ENCODE measurements around the gene PIN1.

Gene PIN1

DNA sequence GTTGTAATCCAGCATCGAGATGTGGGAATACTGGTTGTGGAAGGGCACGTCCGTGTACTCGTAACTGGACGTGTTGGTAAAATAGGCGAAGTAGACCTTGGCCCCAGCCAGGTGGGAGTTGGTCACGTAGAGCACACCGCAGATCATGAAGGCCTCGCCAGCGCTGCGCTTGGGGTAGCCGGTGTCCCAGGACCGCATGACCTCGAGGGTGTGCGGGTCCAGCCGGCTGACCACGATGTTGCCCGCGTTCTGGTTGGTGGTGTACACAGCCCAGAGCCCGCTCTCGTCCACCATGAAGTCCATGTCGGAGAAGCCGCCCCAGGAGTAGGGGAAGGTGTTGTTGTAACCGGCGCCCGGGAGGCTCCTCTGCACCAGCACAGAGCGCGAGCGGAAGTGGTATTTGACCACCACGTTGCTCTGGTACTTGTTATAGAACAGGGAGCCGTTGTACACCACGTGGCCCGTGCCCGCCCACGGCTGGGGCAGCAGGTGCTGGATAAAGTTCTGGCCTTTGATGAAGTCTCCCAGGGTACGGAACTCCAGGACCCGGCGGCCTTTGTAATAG, 19.2 kb downstream of the PIN1 start:
- no peak for DNase-seq (ENCODE audit: extremely low read depth in 1 of 2, low read depth in 1 of 2)

DNA sequence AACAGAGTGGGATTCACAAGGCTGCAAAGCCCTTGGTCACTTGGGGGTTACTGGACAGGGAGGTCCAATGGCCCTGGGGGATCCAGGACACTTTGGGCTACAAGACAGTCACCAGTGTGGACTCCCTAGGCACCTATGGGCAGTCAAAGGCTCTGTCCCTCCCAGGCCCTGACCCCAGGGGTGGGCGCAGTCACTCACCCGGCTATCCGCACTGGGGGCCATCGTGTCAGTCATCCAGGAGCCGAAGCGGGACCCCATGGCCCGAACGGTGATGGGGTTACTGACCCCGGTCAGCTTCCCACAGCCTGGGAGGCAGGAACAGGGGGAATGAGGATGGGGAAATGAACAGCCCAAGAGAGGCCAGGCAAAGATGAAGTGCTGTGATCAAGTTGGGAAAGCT, 21.5 kb downstream of the PIN1 start:
- no peak for DNase-seq (ENCODE audit: extremely low read depth in 1 of 2, low read depth in 1 of 2)

DNA sequence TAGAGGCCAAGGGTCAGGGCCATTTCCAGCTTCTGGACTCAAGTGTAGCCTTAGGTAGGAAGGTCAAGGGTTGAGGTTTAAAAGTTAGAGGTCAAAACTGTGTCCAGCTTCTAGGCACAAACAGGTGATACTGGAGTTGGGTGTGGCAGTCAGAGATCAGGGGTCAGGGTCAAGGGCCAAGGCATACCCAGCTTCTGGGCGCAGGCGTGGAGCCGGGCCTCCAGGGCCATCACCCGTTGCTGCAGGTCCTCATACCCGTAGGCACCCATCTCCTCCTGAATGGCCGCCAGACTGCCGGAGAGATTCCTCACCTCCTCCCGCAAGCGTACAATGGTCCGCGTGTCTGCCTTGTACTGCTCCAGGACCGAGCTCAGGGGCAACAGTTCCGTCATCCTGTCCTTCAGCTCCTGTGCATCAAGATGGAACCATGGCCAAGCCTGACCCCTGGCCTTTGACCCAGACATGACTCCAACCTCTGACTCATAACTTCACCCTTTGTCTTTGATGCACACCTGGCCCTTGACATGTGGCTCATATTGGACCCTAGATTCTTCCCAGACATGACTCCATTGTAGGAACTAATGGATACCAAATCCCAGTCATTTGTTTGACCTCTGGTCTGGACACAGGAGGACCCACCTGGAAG, 22.1 kb downstream of the PIN1 start:
- DNase-seq (ENCODE audit: extremely low read depth in 1 of 2, low read depth in 1 of 2) = no peak

DNA sequence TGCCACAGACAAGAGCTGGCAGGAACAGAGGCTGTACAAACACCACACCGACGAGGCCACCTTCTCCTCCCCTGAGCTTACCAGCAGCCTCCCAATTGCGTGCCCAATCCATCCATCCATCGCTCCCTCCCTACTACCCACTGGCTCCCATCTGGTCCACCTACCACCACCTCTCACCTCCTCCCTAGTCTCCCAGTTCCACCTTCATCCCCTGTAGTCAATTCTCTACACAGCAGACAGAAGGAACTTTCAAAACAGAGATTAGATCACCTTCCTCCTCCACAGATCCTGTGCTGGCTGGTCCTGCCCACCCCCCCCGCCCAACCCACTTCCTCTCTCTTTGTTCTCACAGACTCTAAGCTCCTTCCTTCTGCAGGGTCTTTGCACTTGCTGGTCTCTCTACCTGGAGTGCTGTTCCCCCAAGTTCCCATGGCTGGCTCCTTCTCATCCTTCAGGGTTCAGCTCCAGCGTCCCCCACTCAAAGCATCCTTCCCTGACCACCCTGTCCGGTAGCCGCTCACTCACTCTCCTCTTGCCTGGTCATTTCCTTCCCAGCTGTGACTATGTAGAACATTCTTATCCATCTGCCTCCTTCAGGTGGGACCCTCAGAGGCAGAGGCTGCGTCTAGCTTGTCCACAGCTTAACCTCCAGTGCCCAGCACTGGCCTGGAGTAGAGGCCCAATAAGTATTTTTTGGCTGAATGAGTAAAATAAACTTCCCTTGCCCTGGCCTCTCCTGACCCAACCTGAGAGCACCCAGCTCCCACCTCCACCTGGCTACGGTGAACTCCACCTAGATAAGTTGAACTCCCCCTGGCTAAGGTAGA, 23.0 kb downstream of the PIN1 start:
- no peak for DNase-seq (ENCODE audit: extremely low read depth in 1 of 2, low read depth in 1 of 2)

DNA sequence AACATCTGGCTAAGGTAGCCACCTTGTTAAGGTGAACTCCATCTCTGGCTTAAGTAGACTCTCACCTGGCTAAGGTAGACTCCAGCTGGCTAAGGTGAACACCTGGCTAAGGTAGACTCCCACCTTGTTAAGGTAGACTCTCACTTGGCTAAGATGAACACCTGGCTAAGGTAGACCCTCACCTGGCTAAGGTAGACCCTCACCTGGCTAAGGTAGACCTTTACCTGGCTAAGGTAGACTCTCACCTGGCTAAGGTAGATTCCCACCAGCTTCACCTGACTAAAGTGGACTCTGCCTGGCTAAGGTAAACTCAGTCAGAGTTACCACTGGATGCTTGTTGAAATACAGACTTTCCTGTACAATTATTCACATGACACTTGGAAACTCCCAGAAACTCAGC, 23.6 kb downstream of the PIN1 start:
- DNase-seq (ENCODE audit: extremely low read depth in 1 of 2, low read depth in 1 of 2) = no peak

DNA sequence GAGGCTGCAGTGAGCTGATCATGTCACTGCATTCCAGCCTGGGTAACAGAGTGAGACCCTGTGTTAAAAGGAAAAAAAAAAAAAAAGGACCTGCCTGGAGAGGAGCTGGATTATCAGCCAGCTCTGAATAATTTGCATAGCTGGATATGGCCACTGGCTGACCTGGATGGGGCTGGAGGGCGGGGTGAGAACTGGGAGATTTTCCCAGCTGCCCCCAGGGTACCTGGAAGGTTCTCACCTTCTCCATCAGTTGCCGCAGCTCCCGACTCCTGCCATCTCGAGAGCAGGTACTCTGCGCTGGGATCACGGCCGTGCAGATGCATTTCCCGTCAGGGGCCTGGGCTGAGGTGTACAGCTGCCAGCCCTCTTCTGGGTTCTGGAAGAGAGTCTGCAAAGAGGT, 25.3 kb downstream of the PIN1 start:
- no peak for DNase-seq (ENCODE audit: extremely low read depth in 1 of 2, low read depth in 1 of 2)

DNA sequence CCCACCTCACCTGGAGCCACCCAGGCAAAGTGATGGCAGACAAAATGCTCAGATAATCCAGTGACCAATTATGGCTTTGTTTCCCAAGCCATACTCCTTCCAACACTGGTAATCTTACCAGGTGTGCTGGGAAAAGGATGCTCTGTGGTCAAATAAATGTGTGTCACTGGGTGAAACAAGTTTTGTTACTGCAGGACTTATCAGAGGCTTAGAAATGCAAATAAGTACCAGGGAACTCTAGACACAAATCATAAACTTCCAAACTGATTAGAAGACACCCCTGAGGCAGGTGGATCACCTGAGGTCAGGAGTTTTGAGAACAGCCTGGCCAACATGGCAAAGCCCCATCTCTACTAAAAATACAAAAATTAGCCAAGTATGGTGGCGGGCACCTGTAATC, 26.4 kb downstream of the PIN1 start:
- no peak for DNase-seq (ENCODE audit: extremely low read depth in 1 of 2, low read depth in 1 of 2)

DNA sequence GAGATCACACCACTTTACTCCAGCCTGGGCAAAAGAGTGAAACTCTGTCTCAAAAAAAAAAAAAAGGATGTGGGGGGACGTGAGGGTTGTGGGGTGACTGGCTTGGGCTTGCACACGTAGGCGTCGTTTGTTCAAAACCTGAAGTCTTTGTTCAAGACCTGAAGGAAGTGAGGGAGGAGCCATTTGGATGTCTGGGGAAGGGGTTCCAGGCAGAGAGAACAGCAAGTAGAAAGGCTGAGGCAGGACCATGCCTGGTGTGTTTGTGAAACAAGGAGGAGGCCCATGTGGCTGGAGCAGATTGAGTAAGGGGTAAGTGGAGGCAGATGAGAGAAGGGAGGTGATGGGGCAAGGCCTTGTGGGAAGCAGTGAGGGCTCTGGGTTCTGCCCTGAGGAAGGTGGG, 27.8 kb downstream of the PIN1 start:
- DNase-seq (ENCODE audit: extremely low read depth in 1 of 2, low read depth in 1 of 2) = no peak

DNA sequence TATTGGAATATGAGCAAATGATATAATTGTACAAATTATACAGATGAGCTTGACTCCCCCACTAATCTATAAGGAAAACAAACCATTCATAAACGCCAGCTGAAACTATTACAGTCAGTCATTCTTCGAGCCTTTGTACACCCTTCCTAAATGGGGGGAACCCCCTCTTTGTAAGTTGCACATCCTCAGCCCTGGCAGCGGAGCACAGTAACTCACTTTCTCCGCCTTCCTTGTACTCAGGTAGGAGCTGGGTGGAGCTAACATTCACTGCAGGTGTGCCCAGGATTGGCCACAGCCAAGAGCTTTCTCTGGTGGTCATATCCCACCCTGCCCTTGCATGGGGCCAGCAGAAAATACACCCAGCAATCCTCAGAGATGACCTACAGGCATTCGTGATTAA, 28.6 kb downstream of the PIN1 start:
- no peak for DNase-seq (ENCODE audit: extremely low read depth in 1 of 2, low read depth in 1 of 2)

DNA sequence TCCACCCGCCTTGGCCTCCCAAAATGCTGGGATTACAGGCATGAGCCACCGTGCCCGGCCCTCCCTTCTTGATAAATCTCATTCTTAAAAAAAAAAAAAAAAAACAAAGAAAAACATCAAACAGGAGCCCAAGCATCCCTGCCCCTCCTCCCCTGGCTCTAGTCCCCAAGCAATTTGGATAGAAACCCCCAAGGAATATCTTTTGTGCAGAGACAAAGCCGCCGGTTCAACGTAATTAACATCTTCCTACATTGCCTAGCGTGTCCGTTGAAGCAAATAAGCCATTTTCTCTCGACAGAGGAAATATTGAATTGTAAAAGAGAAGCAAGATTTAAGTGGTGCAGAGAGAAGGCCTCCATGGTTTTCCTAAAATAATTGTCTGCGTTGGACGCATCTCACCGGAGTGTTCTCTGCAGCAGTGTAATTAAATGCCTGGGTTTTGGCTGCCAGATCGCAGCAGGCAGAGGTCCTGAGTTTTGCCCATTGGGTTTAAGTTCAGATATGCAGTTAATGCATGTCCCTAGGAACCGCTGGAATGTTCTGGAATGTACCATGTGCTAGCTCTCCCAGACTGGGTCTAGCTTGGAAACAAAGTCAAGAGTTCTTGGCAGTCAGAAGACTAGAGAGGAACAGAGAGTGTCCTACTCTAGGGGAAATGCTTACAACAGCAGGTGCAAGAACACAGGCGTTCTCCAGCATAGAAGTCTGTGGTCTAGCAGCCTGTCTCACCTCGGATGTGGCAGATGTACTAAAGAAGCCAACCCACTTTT, 30.8 kb downstream of the PIN1 start:
- DNase-seq (ENCODE audit: extremely low read depth in 1 of 2, low read depth in 1 of 2) = no peak

DNA sequence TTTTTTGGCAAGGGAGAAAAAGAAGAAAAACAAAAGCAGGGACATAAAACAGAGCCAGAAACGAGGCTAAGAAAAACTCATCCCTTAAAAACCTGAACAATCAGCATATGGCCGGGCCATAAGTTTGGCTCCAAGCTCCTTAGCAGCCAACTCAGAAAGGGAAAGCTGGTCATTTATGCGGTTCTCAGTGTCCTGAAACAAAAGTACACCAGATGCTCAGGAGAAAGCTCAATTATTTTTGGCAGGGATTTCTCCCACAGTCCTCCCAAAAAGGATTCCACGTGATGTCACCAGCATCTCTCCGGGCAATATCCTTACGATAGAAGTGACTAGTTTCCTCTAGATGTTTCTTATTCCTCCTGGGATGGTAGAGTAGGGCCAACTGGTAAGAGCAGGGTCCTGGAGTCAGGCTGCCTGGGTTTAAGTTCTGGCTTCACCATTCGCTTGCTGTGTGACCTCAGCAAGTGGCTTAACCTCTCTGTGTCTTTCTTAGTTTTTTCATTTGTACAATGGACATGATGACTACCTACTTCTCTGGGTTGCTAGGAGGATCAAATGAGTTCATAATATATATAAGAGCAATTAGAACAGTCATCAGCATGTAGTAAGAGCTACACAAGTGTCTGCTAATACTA, 34.0 kb downstream of the PIN1 start:
- DNase-seq (ENCODE audit: extremely low read depth in 1 of 2, low read depth in 1 of 2) = no peak

DNA sequence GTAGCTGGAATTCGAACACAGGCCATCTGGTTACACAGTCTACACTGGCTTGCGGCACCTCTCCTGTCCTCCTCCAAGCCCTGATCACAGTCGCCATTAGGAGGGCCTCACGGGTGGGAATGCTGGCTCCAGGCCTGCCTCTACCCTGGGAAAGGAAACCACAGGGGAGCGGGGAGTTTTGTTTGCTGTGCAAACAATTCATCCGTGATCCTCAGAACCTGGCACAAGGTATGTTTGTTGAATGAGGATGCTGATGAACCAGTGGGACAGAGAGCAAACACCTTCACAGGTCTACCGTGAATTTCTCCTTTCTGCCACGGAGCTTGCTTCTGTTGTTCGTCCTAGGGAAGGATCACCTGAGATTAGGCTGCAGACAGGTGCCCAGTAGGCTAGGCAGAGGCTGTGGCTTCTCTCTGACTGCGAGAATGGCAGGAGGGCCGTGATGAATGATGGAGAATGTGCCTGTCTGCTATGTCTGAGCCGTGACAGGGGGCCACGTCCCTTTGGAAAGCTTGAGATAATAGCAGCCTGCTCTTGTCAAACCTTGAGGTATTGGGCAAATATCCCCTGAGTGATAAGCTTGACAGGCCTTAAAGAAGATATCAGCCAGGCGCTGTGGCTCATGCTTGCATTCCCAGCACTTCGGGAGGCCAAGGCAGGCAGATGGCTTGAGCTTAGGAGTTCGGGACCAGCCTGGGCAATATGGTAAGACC, 36.7 kb downstream of the PIN1 start:
- DNase-seq (ENCODE audit: extremely low read depth in 1 of 2, low read depth in 1 of 2) = no peak

DNA sequence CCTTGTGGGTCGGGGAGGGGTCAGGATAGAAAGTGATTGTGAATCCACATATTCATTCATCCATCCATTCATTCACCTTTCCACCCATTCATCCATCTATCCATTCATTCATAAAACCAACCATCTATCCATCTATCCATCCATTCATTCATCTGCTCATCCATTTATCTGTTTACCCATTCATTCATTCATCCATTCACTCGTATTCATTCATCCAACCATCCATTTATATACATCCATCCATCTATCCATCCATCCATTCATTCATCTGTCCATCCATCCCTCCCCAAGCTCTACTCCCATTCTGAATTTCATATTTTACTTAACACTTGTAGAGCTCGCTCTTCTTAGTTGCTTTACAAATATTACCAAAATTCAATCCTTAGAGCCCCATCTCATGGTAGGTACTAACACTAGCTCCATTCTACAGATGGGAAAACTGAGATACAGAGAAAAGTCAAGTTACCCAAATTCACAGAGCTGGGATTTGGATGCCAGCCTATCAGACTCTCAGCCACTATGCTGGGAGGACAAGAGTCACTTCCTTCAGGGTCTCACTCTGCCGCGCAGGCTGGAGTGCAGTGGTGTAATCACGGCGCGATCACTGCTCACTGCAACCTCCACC, 37.6 kb downstream of the PIN1 start:
- DNase-seq (ENCODE audit: extremely low read depth in 1 of 2, low read depth in 1 of 2) = no peak

DNA sequence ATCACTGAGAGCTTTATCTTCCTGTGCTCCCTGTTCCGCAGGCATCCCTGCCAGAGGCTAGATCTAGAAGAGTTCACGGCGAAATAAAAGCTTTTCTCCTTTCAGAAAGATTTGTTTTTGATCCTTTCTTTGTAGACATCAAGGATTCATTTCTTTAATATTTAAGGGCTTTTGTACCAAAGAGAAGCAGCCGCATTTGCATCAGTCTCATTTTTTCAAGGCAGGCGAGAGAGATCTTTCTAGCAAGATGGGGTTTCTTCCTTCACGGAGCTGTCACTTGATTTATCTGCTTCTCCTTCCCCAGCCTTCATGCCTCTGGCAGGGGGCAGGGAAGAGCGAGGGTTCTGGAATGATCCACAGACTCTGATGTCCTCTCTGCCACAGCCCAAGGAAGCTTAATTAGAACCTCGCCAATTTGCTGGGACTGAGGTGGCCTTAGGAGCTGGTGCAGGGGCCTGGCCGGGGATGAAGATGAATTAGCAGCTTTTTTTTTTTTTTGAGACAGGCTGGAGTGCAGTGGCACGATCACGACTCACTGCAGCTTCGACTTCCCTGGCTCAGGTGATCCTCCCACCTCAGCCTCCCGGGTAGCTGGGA, 40.0 kb downstream of the PIN1 start:
- no peak for DNase-seq (ENCODE audit: extremely low read depth in 1 of 2, low read depth in 1 of 2)

DNA sequence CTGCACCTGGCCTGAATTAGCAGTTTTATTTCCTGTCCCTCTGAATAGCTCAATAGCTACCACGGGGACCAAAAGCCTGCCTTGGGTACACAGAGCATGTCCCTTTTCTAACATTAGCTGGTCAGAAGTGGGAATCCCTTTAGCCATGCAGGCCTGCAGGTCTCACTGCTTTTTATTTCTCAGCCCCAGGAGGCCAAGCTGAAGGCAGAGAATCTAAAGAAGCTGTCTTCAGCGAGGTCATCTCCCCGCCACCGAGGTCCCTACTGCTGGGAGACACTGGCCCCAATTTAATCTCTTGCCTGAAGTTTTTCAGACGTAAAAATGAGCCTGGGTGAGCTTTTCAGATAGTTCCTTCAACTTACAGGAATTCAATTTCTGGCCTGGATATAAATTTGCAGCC, 40.7 kb downstream of the PIN1 start:
- no peak for DNase-seq (ENCODE audit: extremely low read depth in 1 of 2, low read depth in 1 of 2)

DNA sequence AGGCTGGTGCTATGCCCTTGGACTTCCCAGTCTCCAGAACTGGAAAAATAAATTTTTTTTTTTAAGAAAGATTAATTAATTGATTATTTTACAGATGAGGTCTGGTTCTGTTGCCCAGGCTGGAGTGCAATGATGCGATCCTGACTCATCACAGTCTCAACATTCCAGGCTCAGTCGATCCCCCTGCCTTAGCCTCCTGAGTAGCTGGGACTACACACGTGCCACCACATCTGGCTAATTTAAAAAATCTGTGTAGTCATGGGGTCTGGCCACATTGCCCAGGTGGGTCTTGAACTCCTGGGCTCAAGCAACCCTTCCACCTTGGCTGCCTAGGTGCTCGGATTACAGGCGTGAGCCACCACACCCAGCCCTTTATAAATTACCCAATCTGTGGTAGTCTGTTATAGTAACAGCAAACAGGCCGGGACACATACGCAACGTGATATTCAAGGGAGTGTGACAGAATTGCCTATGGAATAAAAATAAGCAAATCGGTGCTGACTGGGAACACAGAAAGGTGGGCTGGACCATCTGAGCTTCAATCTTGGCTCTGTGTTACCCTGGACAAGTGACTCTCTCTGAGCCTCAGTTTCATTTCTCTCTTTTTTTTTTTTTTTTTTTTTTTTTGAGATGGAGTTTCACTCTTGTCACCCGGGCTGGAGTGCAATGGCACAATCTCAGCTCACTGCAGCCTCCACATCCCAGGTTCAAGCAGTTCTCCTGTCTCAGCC, 42.8 kb downstream of the PIN1 start:
- no peak for DNase-seq (ENCODE audit: extremely low read depth in 1 of 2, low read depth in 1 of 2)

DNA sequence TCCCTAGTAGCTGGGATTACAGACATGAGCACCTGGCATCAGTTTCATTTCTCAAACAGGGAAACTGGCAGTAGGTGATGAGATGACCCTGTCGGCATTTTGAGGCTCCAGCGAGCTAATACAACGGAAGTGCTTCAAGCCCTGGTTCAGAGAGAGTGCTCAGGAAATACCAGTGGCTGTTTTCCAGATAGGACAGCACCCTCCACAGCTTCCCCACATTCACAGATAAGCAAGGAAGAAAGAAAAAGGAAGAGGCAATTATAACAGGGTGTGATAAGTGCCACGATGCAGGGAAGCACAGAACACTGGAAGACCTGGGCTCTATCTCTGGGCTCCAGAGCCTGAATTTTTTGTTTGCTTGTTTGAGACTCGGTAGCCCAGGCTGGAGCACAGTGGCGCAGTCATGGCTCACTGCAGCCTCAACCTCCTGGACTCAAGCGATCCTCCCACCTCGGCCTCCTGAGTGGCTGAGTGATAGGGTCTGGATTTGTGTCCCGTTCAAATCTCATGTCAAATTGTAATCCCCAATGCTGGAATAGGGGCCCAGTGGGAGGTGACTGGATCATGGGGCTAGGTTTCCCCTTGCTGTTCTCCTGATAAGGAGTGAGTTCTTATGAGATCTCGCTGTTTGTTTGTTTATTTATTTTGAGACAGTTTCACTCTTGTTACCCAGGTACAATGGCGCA, 43.5 kb downstream of the PIN1 start:
- DNase-seq (ENCODE audit: extremely low read depth in 1 of 2, low read depth in 1 of 2) = no peak

DNA sequence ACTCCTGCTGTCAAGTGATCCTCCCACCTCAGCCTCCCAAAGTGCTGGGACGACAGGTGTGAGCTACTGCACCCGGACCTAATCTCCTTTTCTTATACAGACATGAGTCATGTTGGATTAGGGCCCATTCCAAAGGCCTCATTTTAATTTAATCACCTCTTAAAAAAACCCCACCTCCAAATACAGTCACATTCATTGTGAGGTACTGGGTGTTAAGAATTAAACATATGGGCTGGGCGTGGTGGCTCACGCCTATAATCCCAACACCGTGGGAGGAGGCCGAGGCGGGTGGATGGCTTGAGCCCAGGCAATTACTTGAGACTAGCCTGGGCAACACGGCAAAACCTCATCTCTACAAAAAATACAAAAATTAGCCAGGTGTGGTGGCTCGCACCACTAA, 46.6 kb downstream of the PIN1 start:
- DNase-seq (ENCODE audit: extremely low read depth in 1 of 2, low read depth in 1 of 2) = no peak

Measured in stimulated activated CD8-positive, alpha-beta memory T cell treated with anti-CD3 and anti-CD28 coated beads, Interleukin-7, amount 100 ng/mL, for 48 hours (primary cell).